GM04504 (cell line): Measurements from ENCODE around the gene MTMR3.
"Not testable (repeated sequence)": the region's sequence is repeated elsewhere in the genome, so short reads cannot be mapped to it uniquely, and the experiment has no call there.

Source experiments
- DNase-seq: peaks from one replicate; pipeline ENCODE4 v3.0.0-alpha.2; 2012; ENCODE audit warnings: low read depth

The MTMR3 gene

DNA sequence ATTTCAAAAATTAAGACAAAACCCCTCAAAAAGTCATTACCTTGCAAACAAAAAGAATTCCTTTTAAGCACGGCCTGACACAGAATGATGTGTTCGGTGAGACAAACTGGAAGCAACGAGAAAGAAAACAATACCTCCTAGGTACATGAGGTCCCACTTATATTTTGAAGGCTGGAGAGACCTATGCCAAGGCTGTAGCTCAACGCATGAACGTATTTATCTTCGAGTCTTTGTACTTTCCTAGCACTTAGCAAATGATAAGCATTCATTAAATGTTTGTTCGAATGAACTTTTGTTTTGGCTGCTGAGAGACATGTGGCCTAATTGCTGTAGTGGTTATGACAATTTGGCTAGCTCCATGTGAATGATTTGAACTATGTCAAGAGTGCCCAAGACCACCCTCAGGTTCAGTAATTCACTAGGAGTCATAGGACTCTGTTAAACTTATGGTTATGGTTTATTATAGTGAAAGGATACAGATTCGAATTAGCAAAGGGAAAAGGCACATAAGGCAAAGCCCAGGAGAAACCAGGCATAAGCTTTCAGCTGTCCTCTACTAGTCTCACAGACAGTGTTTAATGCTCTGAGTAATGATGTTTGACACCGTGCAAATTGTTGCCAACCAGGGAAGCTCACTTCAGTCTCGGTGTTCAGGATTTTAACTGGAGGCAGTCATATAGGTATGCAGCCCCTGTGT lies 171.2 kb downstream of the MTMR3 start:
- no peak for DNase-seq

GRCh38 chr22:30054764-30055069 lies 171.7 kb downstream of the MTMR3 start:
- no peak for DNase-seq

DNA sequence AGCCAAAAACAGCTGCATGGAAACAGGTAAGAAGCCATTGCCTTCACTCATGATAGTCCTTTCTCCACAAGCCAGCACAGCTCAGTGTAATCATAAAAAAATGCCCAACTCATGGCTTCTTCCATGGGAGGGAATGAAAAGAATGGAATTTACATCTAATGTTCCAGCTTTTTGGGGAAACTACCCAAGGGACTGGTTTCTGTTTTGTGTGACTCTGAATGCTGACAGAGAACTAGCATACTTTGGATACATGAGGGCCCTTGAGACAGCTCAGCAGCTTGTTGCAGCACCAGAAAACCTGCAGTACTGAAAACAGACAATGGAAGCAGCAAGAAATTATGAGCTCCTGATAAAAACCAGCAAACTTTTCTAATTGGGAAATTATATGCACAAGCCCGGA lies 173.0 kb downstream of the MTMR3 start:
- DNase-seq: no peak

- no peak for DNase-seq
These were observed 174.4 kb downstream of the MTMR3 start for GRCh38 chr22:30057375-30057774.

DNA sequence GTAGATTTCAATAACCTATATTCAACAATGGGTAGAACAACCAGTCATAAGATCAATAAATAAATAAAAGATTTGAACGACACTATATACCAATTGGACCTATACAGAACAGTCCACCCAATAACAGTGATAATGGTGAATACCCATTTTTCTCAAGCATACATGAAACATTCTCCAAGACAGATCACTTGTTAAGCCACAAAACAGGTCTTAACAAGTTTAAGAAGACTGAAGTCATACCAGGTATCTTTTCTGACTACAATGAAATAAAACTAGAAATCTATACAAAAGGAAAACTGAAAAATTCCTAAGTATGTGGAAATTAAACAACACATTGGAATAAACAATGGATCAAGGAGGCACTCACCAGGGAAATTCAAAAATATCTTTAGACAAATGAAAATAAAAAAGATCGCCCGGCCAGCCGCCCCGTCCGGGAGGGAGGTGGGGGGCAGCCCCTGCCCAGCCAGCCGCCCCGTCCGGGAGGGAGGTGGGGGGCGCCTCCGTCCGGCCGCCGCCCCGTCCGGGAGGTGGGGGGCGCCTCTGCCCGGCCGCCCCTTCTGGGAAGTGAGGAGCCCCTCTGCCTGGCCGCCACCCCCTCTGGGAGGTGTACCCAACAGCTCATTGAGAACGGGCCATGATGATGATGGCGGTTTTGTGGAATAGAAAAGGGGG lies 176.5 kb downstream of the MTMR3 start:
- not testable (repeated sequence) for DNase-seq

GRCh38 chr22:30061094-30061493 lies 178.1 kb downstream of the MTMR3 start:
- DNase-seq: not testable (repeated sequence)

DNA sequence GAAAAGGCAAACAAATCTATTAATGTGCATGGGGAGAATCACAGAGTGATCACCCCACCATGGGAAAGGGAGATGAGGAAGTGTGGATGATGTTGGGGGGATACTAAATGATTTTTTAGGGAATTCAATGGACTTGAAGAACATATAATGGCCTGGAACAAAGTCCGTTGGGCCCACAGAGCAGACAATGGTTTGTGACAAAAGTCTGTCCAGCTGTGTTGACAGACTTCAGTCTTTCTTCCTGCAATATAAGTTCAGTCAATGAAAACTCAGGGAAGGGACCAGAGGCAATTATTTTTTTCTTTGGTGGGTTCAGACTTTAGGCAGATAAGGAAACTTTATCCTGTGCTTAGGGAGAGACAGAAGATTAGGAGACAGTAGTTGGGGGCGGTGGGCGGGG lies 179.3 kb downstream of the MTMR3 start:
- no peak for DNase-seq

DNA sequence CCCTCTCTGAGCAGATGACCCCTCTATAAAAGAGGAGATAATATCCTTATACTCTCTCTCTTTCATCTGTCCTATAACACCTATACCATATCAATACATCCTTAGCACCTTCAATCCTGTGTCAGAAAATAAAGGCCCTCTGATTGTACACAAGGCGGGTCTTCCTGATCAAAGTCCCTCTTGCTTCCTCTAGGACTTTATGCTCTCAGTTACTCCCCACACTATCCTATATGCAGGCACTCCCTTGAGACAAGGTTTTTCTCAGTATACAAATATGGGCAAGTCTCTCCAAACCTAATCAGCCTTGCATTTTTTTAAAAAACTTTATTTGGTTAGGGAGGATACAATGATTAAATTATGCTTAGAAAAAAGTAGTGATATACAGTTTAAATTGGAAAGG lies 180.0 kb downstream of the MTMR3 start:
- DNase-seq: no peak

- no peak for DNase-seq
These were observed 181.2 kb downstream of the MTMR3 start for GRCh38 chr22:30064172-30064571.

- DNase-seq: no peak
These were observed 190.8 kb downstream of the MTMR3 start for GRCh38 chr22:30073743-30074142.

DNA sequence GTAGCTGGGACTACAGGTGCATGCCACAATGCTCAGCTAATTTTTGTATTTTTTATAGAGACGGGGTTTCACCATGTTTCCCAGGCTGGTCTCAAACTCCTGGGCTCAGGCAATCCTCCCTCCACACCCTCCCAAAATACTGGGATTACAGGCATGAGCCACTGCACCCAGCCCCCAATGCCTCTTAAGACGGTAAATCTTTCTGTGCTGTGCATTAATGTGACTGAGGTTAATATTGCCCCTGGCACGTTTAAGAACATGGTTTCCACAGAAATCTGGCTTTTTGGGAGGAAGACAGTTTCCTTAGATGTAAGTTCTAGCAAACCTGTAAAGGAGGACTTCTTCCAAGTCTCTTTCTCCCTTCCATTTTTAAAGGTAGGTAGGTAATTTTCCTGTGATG lies 191.2 kb downstream of the MTMR3 start:
- DNase-seq: no peak

DNA sequence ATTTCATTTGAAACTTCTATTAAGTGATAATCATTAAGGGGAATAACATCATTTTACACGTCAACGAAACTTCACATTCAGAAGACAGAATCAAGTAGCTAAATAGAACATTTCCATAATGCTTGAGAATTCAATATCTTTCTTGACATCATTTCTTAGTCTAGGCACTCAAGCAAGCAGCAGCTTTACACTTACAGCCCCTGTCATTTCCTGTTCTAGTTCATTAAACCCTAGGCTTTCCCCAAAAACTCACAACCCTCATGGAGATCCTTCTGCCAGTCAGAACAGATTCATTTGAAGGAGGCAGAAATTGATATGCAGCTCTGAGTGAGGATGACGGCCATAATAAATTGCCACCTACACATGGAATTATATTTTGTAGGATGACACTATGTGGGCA lies 192.0 kb downstream of the MTMR3 start:
- no peak for DNase-seq

DNA sequence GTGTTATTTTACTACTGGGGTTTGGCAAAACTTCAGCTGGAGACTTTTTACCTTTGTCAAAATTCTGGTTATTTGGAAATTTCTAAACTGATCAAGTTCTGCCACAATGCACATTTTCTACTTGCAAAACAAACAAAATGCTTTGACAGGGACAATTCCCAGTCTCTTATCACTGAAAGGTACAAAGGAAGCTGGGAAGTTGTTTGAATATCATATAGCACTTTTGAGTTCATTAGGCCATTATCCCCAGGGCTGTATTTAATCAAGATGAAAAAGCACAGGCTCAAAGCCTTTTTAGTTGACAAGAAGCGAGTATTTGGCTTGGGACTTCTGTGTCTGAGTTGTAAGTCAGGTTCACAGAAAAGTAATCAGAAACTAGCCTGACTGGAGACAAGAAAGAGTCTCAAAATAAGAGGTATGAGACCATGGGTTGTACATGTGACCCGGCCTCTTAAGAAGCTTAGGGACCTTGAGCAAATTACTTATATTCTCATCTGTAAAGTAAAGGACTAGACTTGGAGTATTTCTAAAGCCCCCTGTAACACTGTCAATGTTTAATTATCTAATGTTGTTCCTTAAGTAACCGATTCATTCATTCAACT lies 194.4 kb downstream of the MTMR3 start:
- DNase-seq: no peak

DNA sequence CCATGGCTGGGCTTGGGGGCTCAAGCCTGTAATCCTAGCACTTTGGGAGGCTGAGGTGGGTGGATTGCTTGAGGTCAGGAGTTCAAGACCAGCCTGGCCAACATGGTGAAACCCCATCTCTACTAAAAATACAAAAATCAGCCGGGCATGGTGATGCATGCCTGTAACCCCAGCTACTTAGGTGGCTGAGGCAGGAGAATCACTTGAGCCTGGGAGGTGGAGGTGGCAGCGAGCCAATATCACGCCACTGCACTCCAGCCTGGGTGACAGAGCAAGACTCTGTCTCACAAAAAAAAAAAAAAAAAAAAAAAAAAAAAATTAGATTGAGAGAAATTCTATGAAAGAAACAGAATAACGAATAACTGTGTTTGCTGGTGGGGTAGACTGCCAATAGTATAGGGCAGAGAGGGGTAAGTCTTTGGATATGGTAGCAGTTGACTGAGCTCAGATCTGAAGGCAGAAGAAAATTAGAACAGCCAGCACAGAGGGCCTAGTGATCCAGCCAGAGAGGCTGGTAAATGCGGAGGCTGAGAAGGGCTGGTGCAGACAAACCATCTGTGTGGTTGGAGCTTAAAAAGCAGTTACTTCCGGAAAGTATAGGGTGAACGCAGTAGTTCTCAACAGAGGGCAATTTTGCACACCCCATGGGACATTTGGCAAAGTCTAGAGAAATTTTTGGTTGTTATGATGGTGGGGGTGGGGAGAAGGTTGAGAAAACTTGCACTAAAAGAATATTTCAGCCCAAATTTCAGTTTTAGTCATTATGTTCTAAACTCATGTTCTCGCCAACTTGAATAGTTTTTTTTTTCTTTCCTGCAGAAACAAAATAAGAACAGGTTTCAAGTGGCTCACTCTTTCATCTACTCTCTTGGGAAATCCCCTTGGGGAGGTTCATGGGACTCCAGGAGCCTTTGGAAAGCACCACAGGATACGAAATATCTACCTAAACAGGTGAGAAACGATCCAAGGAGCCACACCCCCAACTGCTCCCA lies 195.6 kb downstream of the MTMR3 start:
- DNase-seq: no peak

- DNase-seq: no peak
These were observed 197.1 kb downstream of the MTMR3 start, which contains the start of gene HORMAD2 for GRCh38 chr22:30079952-30080533. TSS of gene HORMAD2 (plus strand) at chr22:30080464. CDS start at chr22:30093953, 13,489 bp downstream.
